K562 (cell line): ENCODE data around the gene NRGN. TPM values are rescaled to one million over a fixed set of nuclear protein-coding genes. Genes with fewer than 3 reads are reported as not detected.

Experiments
- ATAC-seq: fragments of 200-7000 bp; cut with Tn5 transposase; 3 replicates; pipeline ENCODE4 v1.9.1; 2020; ENCODE audit warnings: moderate library complexity
- BruUV-seq: library from RNA; stranded (reverse); fragments of 400-500 nt; replicated peaks from 2 replicates; lab custom pipeline; 2021; lab: Mats Ljungman, UMichigan
- CTCF ChIA-PET: fragments of 300-600 bp; formaldehyde crosslinking; extraction: SDS; loops from one replicate; lab custom pipeline; 2021; ENCODE audit warnings: low intra/inter-chr PET ratio; lab: Yijun Ruan, JAX
- POLR2A ChIA-PET: fragments of 300-600, 350-650 bp; sonication (Branson Sonifier 250); formaldehyde crosslinking; extraction: SDS; loops from one replicate; lab custom pipeline; 2021; ENCODE audit warnings: antibody characterized with exemption, inconsistent platforms; lab: Yijun Ruan, JAX
- DNase-seq, 4 experiments: peaks; one replicate each; pipeline versions ENCODE4 v3.0.0 to v3.0.0-alpha.2; 2011 to 2018; ENCODE audit warnings: low spot score in 3 of 4, mixed read lengths in 3 of 4; ENCODE audit errors: extremely low read depth in 1 of 4
- FAIRE-seq: peaks from 2 replicates; lab custom pipeline; 2011; peaks lifted over from hg19 to GRCh38; lab: Jason Lieb, UNC
- H2AFZ ChIP-seq: 2 replicates; pipeline ENCODE4 v1.6.0; 2011; ENCODE audit warnings: low read depth, low read length, control low read depth, inconsistent platforms
- H3K27ac ChIP-seq: fragments of 200-600 bp; 3 replicates; pipeline ENCODE4 v1.8.0; 2011; ENCODE audit warnings: low read depth, mild to moderate bottlenecking, control low read depth, inconsistent platforms, low read length, moderate library complexity, mixed read lengths; ENCODE audit errors: extremely low read depth
- H3K27me3 ChIP-seq, 2 experiments: fragments of 300-600 bp in 1 of 2; 2 replicates in 1 of 2; 3 replicates in 1 of 2; pipeline versions ENCODE4 v1.6.0 to v1.8.0; 2011; ENCODE audit warnings: inconsistent platforms in 2 of 2, low read length in 2 of 2, mild to moderate bottlenecking in 1 of 2, mixed read lengths in 1 of 2, moderate library complexity in 1 of 2; ENCODE audit not compliant: control insufficient read depth in 2 of 2, insufficient read depth in 2 of 2
- H3K36me3 ChIP-seq: fragments of 300-600 bp; 3 replicates; pipeline ENCODE4 v1.8.0; 2011; ENCODE audit warnings: mild to moderate bottlenecking, low read length, inconsistent platforms; ENCODE audit not compliant: control insufficient read depth, insufficient read depth
- H3K4me1 ChIP-seq, 2 experiments: fragments of 200-600 bp in 1 of 2; replicated peaks in 1 of 2; 2 replicates in 1 of 2; 3 replicates in 1 of 2; pipeline versions ENCODE4 v1.5.1 to v1.8.0; 2011; ENCODE audit warnings: inconsistent platforms in 2 of 2, low read length in 2 of 2, mild to moderate bottlenecking in 1 of 2, mixed read lengths in 1 of 2, moderate library complexity in 1 of 2; ENCODE audit not compliant: control insufficient read depth in 2 of 2, insufficient read depth in 2 of 2
- H3K4me2 ChIP-seq: 2 replicates; pipeline ENCODE4 v1.6.1; 2011; ENCODE audit warnings: low read length, control low read depth, inconsistent platforms, mixed read lengths; ENCODE audit not compliant: insufficient read depth
- H3K4me3 ChIP-seq: fragments of 200-600 bp; sonication (generic), shearing (Covaris generic); 2 replicates; pipeline ENCODE4 v1.5.1; 2016; ENCODE audit warnings: control low read depth, inconsistent platforms
- H3K79me2 ChIP-seq: fragments of 200-600 bp; 3 replicates; pipeline ENCODE4 v1.8.0; 2011; ENCODE audit warnings: low read length, inconsistent platforms; ENCODE audit not compliant: control insufficient read depth, insufficient read depth
- H3K9ac ChIP-seq, 2 experiments: 2 replicates each; pipeline versions ENCODE4 v1.6.0 to v1.6.1; 2011; ENCODE audit warnings: low read depth in 2 of 2, low read length in 2 of 2, control low read depth in 1 of 2, inconsistent platforms in 1 of 2, mild to moderate bottlenecking in 1 of 2, mixed read lengths in 1 of 2; ENCODE audit not compliant: insufficient read depth in 1 of 2
- H3K9me1 ChIP-seq: one replicate; pipeline ENCODE4 v1.6.0; 2011; ENCODE audit warnings: inconsistent platforms, mild to moderate bottlenecking, low read length, moderate library complexity; ENCODE audit not compliant: control insufficient read depth, insufficient read depth
- H3K9me3 ChIP-seq: replicated peaks from 2 replicates; pipeline ENCODE4 v1.5.1; 2011; ENCODE audit warnings: low read depth, low read length, inconsistent platforms; ENCODE audit not compliant: control insufficient read depth, insufficient read depth
- H4K20me1 ChIP-seq: replicated peaks from 2 replicates; pipeline ENCODE4 v1.6.1; 2011; ENCODE audit warnings: low read length, inconsistent platforms, mixed read lengths; ENCODE audit not compliant: control insufficient read depth, insufficient read depth
- CBX3 ChIP-seq, 2 experiments: IDR thresholded peaks; 1 replicate in 1 of 2; 2 replicates in 1 of 2; pipeline ENCODE4 v1.6.1; 2012; ENCODE audit warnings: inconsistent platforms in 2 of 2, low read length in 2 of 2, borderline replicate concordance in 1 of 2, control low read depth in 1 of 2
- HBP1 ChIP-seq: fragments of 450-650 bp; formaldehyde crosslinking; IDR thresholded peaks from 2 replicates; pipeline ENCODE4 v1.4.0; 2022; ENCODE audit warnings: missing genetic modification characterization
- PML ChIP-seq: IDR thresholded peaks from 2 replicates; pipeline ENCODE4 v1.6.1; 2012; ENCODE audit warnings: low read length, inconsistent platforms
- RBBP5 ChIP-seq: fragments of 200-600 bp; sonication (generic); IDR thresholded peaks from 2 replicates; pipeline ENCODE4 v1.6.1; 2012; ENCODE audit warnings: borderline replicate concordance, mild to moderate bottlenecking, low read length, control low read depth, inconsistent platforms; ENCODE audit not compliant: insufficient read depth, poor library complexity, severe bottlenecking
- SIRT6 ChIP-seq: IDR thresholded peaks from one replicate; pipeline ENCODE4 v1.6.1; 2012; ENCODE audit warnings: low read depth, mild to moderate bottlenecking, control low read depth, inconsistent platforms, low read length, moderate library complexity
- ZNF589 ChIP-seq: fragments of 200-800 bp; sonication (Bioruptor generic); IDR thresholded peaks from 2 replicates; pipeline ENCODE4 v1.6.1; 2016; ENCODE audit warnings: low read depth, missing genetic modification characterization, missing compliant biosample characterization
- WGBS: fragments of 100-300 bp; shearing (Covaris generic); methylation state at CpG from one replicate; pipeline ENCODE4 v1.1.6; 2016; ENCODE audit warnings: low coverage, mixed read lengths; ENCODE audit not compliant: insufficient coverage; ENCODE audit errors: missing lambda C conversion rate; 5-methylcytosine and 5-hydroxymethylcytosine counted together
- in situ Hi-C: fragments of 300-500 bp; cut with MboI; formaldehyde crosslinking; loops from 4 replicates; pipeline ENCODE4 v1.15.0; 2018; ENCODE audit warnings: inconsistent platforms, mixed read lengths
- intact Hi-C: fragments of 100-400 bp; cut with micrococcal nuclease; formaldehyde crosslinking; loops from 2 replicates; pipeline ENCODE4 v1.14.2; 2022
- polyA plus RNA-seq, 8 experiments: library from polyadenylated mRNA; depleted of rRNA in 4 of 8; stranded (reverse) in 5 of 8; unstranded in 3 of 8; fragments of >200 nt; fragmentation: Nextera tagmentation in 2 of 8; fragmentation: Illumina TruSeq in 1 of 8; extraction: Ambion mirVana in 2 of 8; extraction: Trizol in 1 of 8; gene quantifications; 2 replicates each; pipeline versions ENCODE4 v1.2.1 to v1.2.3, GENCODE V29; 2011 to 2014; ENCODE audit warnings: inconsistent platforms in 1 of 8, missing spikeins in 1 of 8
- total RNA-seq, 7 experiments: library from RNA; depleted of rRNA in 6 of 7; stranded (reverse); fragments of >200 nt in 6 of 7; fragmentation: Illumina TruSeq in 2 of 7; extraction: Trizol in 2 of 7; gene quantifications; 2 replicates each; pipeline versions ENCODE4 v1.2.1 to v1.2.3, GENCODE V29; 2011 to 2021; ENCODE audit warnings: low replicate concordance in 1 of 7
- TF ChIP-seq, protein P1 (sequence below): fragments of 450-650 bp; IDR thresholded peaks from one replicate; pipeline ENCODE4 v1.6.1; 2018; ENCODE audit warnings: mild to moderate bottlenecking, moderate library complexity; ENCODE audit not compliant: partially characterized antibody
- TF ChIP-seq, protein P2 (sequence below): sonication (generic); formaldehyde crosslinking; IDR thresholded peaks from 2 replicates; pipeline ENCODE4 v1.5.0; 2020; ENCODE audit warnings: missing genetic modification reagents

The NRGN gene
- total and polyA plus RNA-seq, 9 of the 15 experiments (the other 6 are each of a cell fraction or from before 2014, with no cell fraction given) = 0.29 to 7.8 (median 3.5) TPM; not detected in 2

- Histone ChIP-seq H3K9ac (no peak overlapping the region), H3K4me3 (no peak overlapping the region), H3K27me3 (peaks cover 3 to 51% of the 10 kb centered on the region in 2 experiments; a peak in 4 of 5 replicates), H3K9me3 (no peaks in the 10 kb centered on the region), H3K4me1 (peaks cover 11 to 32% of the 10 kb centered on the region in 2 experiments; a peak in 4 of 5 replicates), H4K20me1 (no peaks in the 10 kb centered on the region), H3K9me1 (no peaks in the 10 kb centered on the region), H2AFZ (no peak overlapping the region), H3K79me2 (no peaks in the 10 kb centered on the region), H3K36me3 (no peaks in the 10 kb centered on the region), H3K27ac (no peak overlapping the region), H3K4me2 (no peak overlapping the region)
- intact Hi-C loops (no loop called here), in situ Hi-C loops (no loop called here)
- ChIA-PET POLR2A (no interaction called here), CTCF (no interaction called here)
- no TSS peak for BruUV-seq
- ATAC-seq (no peak), FAIRE-seq (no peak), DNase-seq (no peak)
- TF ChIP-seq CBX3 (IDR thresholded peaks at IDR 0.05; ENCODE audit: borderline replicate concordance in 1 of 2, low read length in 2 of 2) = no peak
- TF ChIP-seq, protein P1, sequence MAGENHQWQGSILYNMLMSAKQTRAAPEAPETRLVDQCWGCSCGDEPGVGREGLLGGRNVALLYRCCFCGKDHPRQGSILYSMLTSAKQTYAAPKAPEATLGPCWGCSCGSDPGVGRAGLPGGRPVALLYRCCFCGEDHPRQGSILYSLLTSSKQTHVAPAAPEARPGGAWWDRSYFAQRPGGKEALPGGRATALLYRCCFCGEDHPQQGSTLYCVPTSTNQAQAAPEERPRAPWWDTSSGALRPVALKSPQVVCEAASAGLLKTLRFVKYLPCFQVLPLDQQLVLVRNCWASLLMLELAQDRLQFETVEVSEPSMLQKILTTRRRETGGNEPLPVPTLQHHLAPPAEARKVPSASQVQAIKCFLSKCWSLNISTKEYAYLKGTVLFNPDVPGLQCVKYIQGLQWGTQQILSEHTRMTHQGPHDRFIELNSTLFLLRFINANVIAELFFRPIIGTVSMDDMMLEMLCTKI = no peak
- TF ChIP-seq HBP1 = no peak
- TF ChIP-seq, protein P2, sequence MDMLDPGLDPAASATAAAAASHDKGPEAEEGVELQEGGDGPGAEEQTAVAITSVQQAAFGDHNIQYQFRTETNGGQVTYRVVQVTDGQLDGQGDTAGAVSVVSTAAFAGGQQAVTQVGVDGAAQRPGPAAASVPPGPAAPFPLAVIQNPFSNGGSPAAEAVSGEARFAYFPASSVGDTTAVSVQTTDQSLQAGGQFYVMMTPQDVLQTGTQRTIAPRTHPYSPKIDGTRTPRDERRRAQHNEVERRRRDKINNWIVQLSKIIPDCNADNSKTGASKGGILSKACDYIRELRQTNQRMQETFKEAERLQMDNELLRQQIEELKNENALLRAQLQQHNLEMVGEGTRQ (CRISPR knock-in tag) = no peak
- no peak for TF ChIP-seq PML
- no peak for TF ChIP-seq SIRT6
- no peak for TF ChIP-seq ZNF589 (CRISPR knock-in tag)
- no peak for TF ChIP-seq RBBP5
- WGBS = 16% methylated on average over 3 of the region's 3 CpGs
These were observed 17.6 kb downstream of the NRGN start for GRCh38 chr11:124757320-124757719.
